IPS DF 19.7 (cell line): ENCODE results near the gene INSYN1.

Experiments used
- DNase-seq: peaks from one replicate; pipeline ENCODE4 v3.0.0-alpha.2; 2013; ENCODE audit warnings: low read depth, low spot score

Gene INSYN1

DNA sequence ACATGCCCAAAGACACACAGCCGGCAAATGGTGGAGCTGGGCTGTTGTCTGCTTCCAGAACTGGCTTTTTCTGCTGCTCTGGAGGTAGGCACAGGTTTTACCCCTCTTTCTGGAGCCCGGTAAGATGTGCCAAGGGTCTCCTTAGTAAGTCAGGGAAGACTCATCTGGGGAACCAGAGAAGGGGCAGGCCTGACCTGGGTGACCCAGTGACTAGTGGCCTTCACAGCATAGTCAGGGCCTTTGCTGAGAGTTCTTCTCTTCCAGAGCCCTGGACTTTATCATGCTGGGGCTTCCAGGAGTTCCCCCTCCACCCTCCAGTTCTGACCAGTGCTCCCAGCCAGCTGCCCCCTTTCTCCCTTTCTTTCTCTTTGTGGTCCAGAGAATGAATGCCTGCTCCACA lies 65.8 kb downstream of the INSYN1 start:
- no peak for DNase-seq

DNA sequence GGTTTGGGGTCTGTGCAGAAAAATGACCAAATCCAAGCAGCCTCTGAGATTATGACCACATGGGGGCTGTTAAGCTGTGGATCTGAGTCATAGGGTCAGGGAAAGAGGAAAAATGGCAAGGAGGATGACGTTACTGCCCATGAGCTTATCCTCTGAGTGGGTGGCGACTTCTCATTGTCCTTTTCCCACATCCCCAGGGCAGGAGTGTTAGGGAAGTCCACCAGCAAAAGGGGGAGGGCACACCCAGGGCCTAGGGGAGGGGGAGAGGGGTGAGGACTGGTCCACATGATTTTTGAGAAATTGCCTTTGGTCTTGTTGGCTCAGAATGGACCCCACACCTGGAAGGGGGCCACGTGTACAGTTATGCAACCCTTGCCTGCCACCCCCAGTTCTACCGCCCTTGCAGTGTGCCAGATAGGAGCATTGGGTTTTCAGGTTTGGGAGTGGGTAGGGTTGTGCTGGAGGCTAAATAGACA lies 66.3 kb downstream of the INSYN1 start:
- no peak for DNase-seq

DNA sequence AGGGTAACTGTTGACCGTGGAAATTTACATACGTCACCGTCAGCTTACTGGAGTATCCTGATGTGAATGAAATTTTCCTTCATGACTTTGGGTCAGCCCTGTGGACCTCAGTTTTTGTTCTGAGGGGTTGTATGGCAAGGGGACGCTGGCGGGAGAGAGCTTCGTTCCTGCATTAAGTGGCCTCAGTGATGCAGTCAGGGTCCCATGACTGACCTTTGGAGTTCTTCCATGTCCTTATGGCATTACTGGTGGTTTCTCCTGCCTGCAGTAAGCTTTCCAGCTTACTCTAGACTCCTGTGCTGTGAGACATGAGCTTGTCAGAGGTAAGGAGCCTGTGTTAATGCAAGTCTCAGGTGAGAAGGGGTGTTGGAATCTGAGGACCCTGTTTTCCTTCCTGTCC lies 67.2 kb downstream of the INSYN1 start:
- DNase-seq: no peak
